ENCODE measurements around the gene OBSL1.

OBSL1 gene

GRCh38 chr2:219592736-219593135, 21.4 kb upstream of the OBSL1 start:
- no peaks in the 10 kb centered on the region for H3K27me3 ChIP-seq
- 0 out of 2 replicates have a peak overlapping the region, but pooled peaks have one; percentile 5 for H3K4me3 ChIP-seq (ENCODE audit: low read depth, low read length)
- no peak for TF ChIP-seq CTCF (IDR thresholded peaks at IDR 0.05; ENCODE audit: low read depth, low read length)
- H3K9me3 ChIP-seq = peaks cover 4% of the 10 kb centered on the region; the same call in 1 of the 2 replicates
- DNase-seq = peak; percentile 68
- H3K36me3 ChIP-seq = no peaks in the 10 kb centered on the region
- H3K4me1 ChIP-seq = peaks cover 13% of the 10 kb centered on the region

- no peak for TF ChIP-seq CTCF (IDR thresholded peaks at IDR 0.05; ENCODE audit: low read depth, low read length)
- DNase-seq = no peak
- H3K4me3 ChIP-seq (ENCODE audit: low read depth, low read length) = no peak overlapping the region
- H3K27me3 ChIP-seq = no peaks in the 10 kb centered on the region
- no peaks in the 10 kb centered on the region for H3K36me3 ChIP-seq
- H3K4me1 ChIP-seq = peaks cover 13% of the 10 kb centered on the region
- peaks cover 4% of the 10 kb centered on the region; the same call in 1 of the 2 replicates for H3K9me3 ChIP-seq
Observed at GRCh38 chr2:219591091-219591490, 19.8 kb upstream of the OBSL1 start.

GRCh38 chr2:219581346-219581745, 10.0 kb upstream of the OBSL1 start:
- Histone ChIP-seq H3K27me3 (no peaks in the 10 kb centered on the region), H3K9me3 (no peaks in the 10 kb centered on the region), H3K4me3 (ENCODE audit: low read depth, low read length) (no peak overlapping the region), H3K36me3 (no peaks in the 10 kb centered on the region), H3K4me1 (peaks cover 13% of the 10 kb centered on the region)
- DNase-seq = no peak
- TF ChIP-seq CTCF (IDR thresholded peaks at IDR 0.05; ENCODE audit: low read depth, low read length) = no peak

GRCh38 chr2:219578811-219579613, 7.7 kb upstream of the OBSL1 start:
- TF ChIP-seq CTCF (IDR thresholded peaks at IDR 0.05; ENCODE audit: low read depth, low read length) = no peak
- Histone ChIP-seq H3K36me3 (no peaks in the 10 kb centered on the region), H3K4me3 (ENCODE audit: low read depth, low read length) (no peak overlapping the region), H3K9me3 (no peaks in the 10 kb centered on the region), H3K27me3 (no peaks in the 10 kb centered on the region), H3K4me1 (peaks cover 19% of the 10 kb centered on the region)
- DNase-seq = no peak

- Histone ChIP-seq H3K4me3 (ENCODE audit: low read depth, low read length) (peak overlapping the region; percentile 47), H3K36me3 (no peaks in the 10 kb centered on the region), H3K4me1 (peaks cover 27% of the 10 kb centered on the region), H3K9me3 (no peaks in the 10 kb centered on the region), H3K27me3 (no peaks in the 10 kb centered on the region)
- DNase-seq = peak; percentile 69
- TF ChIP-seq CTCF (IDR thresholded peaks at IDR 0.05; ENCODE audit: low read depth, low read length) = no peak
Observed at GRCh38 chr2:219576505-219577388, 5.4 kb upstream of the OBSL1 start.
